Measurements from ENCODE around the gene PODN. TPM values are rescaled to one million over a fixed set of nuclear protein-coding genes. Genes with fewer than 3 reads are reported as not detected.
A peak's percentile ranks its signal among the peaks of the same experiment; 100 is the strongest.

PODN gene
- total and polyA plus RNA-seq, 7 donors, result 1.6 to 200 (median 67.6) TPM

DNA sequence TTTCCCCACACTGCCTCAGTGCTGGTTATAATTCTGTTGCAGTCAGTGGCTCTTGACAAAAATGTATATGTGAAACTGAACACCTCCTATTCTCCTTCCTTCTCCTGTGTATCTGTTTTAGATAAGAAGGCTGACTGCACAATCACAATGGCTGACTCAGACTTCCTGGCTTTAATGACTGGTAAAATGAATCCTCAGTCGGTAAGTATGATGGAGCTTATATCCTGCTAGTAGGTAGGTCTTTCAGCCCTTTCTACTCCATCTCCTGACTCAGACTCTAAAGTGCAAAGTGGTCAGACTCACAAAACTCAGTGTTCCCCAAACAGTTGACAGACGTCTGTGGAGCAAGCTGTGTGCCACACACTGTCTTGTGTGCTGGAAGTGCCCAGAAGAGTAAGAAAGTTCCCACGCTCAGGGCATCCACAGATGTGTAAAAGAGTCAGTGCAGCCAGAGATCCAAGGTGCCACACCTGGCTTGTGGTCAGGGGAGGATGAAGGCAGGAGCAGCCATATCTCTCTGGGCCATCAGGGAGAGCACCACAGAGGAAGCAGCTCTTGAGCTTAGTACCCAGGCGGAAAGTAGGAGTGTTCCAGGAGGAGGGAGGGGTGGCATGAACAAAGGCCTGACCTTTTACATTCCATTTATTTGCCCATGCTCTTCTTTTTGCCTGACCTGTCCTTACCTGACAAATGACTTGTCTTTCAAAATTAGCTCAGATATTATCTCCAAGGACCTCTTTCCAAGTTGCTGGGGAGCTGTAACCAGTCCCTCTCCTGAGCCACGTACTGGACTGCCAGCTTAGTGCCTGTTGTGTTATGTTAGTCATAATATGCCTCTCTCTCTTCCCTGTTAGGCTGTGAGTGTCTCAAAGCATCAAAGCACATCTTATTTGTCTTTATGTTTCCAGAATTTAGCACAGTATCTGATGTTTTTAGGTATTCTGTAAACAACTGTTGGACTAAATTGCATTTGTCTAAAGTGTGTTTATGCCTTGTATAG, 14.0 kb upstream of the PODN start:
- 81 to 85% methylated on average over 5 of the region's 5 CpGs for WGBS, 2 donors
- Histone ChIP-seq H3K27me3 (no peaks in the 10 kb centered on the region), H3K36me3 (peaks cover 0 to 24% (median 4%) of the 10 kb centered on the region in 4 donors), H3K4me1 (peaks cover 0 to 73% (median 41%) of the 10 kb centered on the region in 4 donors), H3K27ac (peak overlapping the region in 2 of 4 donors; percentile 27 to 46), H3K4me3 (no peak overlapping the region), H3K9me3 (no peaks in the 10 kb centered on the region)
- intact Hi-C loops (cut with DNase I), result no loop called here
- TF ChIP-seq POLR2AphosphoS5 (IDR thresholded peaks at IDR 0.05), result no peak
- no peak for TF ChIP-seq EP300 (IDR thresholded peaks at IDR 0.05)
- no peak for TF ChIP-seq POLR2A (IDR thresholded peaks at IDR 0.05)
- TF ChIP-seq, protein P1, sequence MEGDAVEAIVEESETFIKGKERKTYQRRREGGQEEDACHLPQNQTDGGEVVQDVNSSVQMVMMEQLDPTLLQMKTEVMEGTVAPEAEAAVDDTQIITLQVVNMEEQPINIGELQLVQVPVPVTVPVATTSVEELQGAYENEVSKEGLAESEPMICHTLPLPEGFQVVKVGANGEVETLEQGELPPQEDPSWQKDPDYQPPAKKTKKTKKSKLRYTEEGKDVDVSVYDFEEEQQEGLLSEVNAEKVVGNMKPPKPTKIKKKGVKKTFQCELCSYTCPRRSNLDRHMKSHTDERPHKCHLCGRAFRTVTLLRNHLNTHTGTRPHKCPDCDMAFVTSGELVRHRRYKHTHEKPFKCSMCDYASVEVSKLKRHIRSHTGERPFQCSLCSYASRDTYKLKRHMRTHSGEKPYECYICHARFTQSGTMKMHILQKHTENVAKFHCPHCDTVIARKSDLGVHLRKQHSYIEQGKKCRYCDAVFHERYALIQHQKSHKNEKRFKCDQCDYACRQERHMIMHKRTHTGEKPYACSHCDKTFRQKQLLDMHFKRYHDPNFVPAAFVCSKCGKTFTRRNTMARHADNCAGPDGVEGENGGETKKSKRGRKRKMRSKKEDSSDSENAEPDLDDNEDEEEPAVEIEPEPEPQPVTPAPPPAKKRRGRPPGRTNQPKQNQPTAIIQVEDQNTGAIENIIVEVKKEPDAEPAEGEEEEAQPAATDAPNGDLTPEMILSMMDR (IDR thresholded peaks at IDR 0.05), result no peak
- no peak for DNase-seq

DNA sequence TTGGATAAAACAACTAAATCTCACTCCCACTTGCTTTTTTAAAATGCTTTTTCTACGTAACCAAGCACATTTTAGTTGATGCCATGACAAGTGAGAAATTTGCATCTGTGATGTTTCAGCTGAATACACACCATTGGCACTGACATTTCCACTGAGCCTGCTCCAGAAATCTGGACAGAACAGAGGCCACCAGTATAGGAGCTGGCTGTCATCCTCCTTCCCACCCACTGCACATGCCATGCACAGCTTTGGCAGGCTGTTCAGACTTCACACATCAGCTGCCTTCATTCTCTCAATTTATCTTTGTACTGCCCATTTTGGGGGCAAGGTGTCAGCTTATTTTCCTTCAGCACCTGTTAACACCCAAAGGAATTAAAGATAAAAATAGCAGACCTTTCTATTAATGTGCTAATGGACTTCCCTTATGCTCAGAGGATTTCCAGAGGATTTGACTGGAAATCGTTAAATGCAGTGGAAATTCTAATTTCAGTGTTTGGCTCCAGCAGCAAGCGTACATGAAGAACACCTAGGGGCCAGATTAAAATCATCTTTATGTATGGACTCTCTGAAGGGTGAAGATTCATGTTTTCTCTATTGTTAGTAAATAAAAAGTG, 12.9 kb upstream of the PODN start:
- peak overlapping the region in 2 of 4 donors; percentile 27 to 46 for H3K27ac ChIP-seq
- no peaks in the 10 kb centered on the region for H3K27me3 ChIP-seq
- intact Hi-C loops (cut with DNase I), result no loop called here
- no peak overlapping the region for H3K4me3 ChIP-seq
- no peak for TF ChIP-seq POLR2AphosphoS5 (IDR thresholded peaks at IDR 0.05)
- no peak for TF ChIP-seq EP300 (IDR thresholded peaks at IDR 0.05)
- no peak for TF ChIP-seq POLR2A (IDR thresholded peaks at IDR 0.05)
- TF ChIP-seq, protein P1 (IDR thresholded peaks at IDR 0.05), result no peak
- 91 to 96% methylated on average over 3 of the region's 3 CpGs for WGBS, 2 donors
- peaks cover 0 to 63% (median 35%) of the 10 kb centered on the region in 4 donors for H3K4me1 ChIP-seq
- H3K9me3 ChIP-seq, result no peaks in the 10 kb centered on the region
- peaks cover 0 to 33% (median 6%) of the 10 kb centered on the region in 4 donors for H3K36me3 ChIP-seq
- no peak for DNase-seq

DNA sequence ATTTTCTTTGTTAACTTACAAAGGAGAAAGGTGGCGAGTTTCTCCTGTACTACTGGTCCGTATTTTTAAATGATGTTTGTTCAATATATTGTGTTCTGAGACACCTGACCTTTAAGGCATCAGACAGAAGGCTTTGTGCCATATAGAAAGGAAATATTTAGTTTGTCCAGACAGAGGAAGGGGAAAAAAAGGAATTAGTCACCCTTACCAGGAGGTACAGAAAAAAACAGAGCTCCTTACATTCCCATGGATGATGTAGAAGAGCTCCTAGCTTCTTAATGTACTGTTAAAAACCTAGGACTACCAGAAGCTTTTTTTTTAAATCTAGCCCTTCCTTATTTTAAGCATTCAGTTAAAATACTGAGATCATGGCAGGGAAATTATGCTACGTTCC, 12.4 kb upstream of the PODN start:
- WGBS, 2 donors, result 90 to 91% methylated on average over 3 of the region's 3 CpGs
- intact Hi-C loops (cut with DNase I), result no loop called here
- no peak for DNase-seq
- peak overlapping the region in 2 of 4 donors; percentile 27 to 46 for H3K27ac ChIP-seq
- peaks cover 0 to 62% (median 35%) of the 10 kb centered on the region in 4 donors for H3K4me1 ChIP-seq
- peaks cover 0 to 33% (median 6%) of the 10 kb centered on the region in 4 donors for H3K36me3 ChIP-seq
- TF ChIP-seq POLR2AphosphoS5 (IDR thresholded peaks at IDR 0.05) (no peak), POLR2A (IDR thresholded peaks at IDR 0.05) (no peak), EP300 (IDR thresholded peaks at IDR 0.05) (no peak)
- TF ChIP-seq, protein P1 (IDR thresholded peaks at IDR 0.05), result no peak
- no peak overlapping the region for H3K4me3 ChIP-seq
- H3K9me3 ChIP-seq, result no peaks in the 10 kb centered on the region
- no peaks in the 10 kb centered on the region for H3K27me3 ChIP-seq

DNA sequence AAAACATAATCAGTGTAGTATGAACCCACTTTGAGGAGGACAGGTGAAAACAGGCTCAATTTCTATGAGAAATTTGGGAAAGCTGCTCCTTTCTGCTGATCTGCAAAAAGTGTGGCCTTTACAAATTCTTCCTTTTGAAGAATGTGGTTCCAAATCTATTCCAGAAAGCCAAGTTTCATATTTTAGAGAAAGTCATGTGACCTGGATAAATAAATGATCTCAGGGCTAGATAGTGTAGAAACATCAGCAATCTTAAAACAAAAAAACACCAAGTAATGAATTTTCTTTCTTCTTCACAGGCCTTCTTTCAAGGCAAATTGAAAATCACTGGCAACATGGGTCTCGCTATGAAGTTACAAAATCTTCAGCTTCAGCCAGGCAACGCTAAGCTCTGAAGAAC, 11.7 kb upstream of the PODN start:
- Histone ChIP-seq H3K4me3 (no peak overlapping the region), H3K27ac (peak overlapping the region in 2 of 4 donors; percentile 27 to 46), H3K27me3 (no peaks in the 10 kb centered on the region), H3K9me3 (no peaks in the 10 kb centered on the region), H3K4me1 (peaks cover 0 to 54% (median 35%) of the 10 kb centered on the region in 4 donors), H3K36me3 (peaks cover 0 to 33% (median 6%) of the 10 kb centered on the region in 4 donors)
- DNase-seq, result no peak
- TF ChIP-seq EP300 (IDR thresholded peaks at IDR 0.05) (no peak), POLR2AphosphoS5 (IDR thresholded peaks at IDR 0.05) (no peak), POLR2A (IDR thresholded peaks at IDR 0.05) (no peak)
- TF ChIP-seq, protein P1 (IDR thresholded peaks at IDR 0.05), result no peak
- 96 to 97% methylated on average over 2 of the region's 2 CpGs for WGBS, 2 donors
- intact Hi-C loops (cut with DNase I), result no loop called here
